ENCODE data around the gene RABGGTA.

- TF ChIP-seq CTCF (IDR thresholded peaks at IDR 0.05 in 2 of 3, conservative IDR thresholded peaks at IDR 0.05 in 1 of 3; ENCODE audit: insufficient read depth in 2 of 3, low read depth in 1 of 3, low read length in 3 of 3) (no peak), ILF3 (IDR thresholded peaks at IDR 0.05; ENCODE audit: borderline replicate concordance) (no peak), JUNB (CRISPR knock-in tag; conservative IDR thresholded peaks at IDR 0.05) (no peak), TAF1 (IDR thresholded peaks at IDR 0.05; ENCODE audit: control insufficient read depth, extremely low read depth, insufficient read depth, low read length, severe bottlenecking) (no peak)
- TF ChIP-seq, protein P1, sequence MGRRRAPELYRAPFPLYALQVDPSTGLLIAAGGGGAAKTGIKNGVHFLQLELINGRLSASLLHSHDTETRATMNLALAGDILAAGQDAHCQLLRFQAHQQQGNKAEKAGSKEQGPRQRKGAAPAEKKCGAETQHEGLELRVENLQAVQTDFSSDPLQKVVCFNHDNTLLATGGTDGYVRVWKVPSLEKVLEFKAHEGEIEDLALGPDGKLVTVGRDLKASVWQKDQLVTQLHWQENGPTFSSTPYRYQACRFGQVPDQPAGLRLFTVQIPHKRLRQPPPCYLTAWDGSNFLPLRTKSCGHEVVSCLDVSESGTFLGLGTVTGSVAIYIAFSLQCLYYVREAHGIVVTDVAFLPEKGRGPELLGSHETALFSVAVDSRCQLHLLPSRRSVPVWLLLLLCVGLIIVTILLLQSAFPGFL (CRISPR knock-in tag; IDR thresholded peaks at IDR 0.05): no peak
Observed at GRCh38 chr14:24317141-24317928, 45.9 kb upstream of the RABGGTA start.

Data from K562 (cell line).